GM23338 (cell line): ENCODE results near the gene TRHDE. TPM values are rescaled to one million over a fixed set of nuclear protein-coding genes. Genes with fewer than 3 reads are reported as not detected.

Source experiments
- ATAC-seq: fragments of 200-7000 bp; cut with Tn5 transposase; 3 replicates; pipeline ENCODE4 v1.9.1; 2020
- DNase-seq: peaks from one replicate; pipeline ENCODE4 v3.0.0-alpha.2; 2015; ENCODE audit warnings: low spot score
- H2AFZ ChIP-seq: fragments of 200-600 bp; sonication (generic); 2 replicates; pipeline ENCODE4 v1.8.0; 2016; ENCODE audit warnings: antibody characterized with exemption, mild to moderate bottlenecking, moderate library complexity
- H3F3A ChIP-seq: fragments of 200-600 bp; sonication (generic); replicated peaks from 2 replicates; pipeline ENCODE4 v1.8.0; 2017; ENCODE audit warnings: antibody characterized with exemption, mixed run types, low read depth
- H3K27ac ChIP-seq: fragments of 200-600 bp; sonication (generic); 2 replicates; pipeline ENCODE4 v1.6.1; 2016; ENCODE audit warnings: low read depth
- H3K27me3 ChIP-seq: fragments of 200-600 bp; sonication (generic); 2 replicates; pipeline ENCODE4 v1.8.0; 2016; ENCODE audit warnings: mild to moderate bottlenecking, mixed run types, moderate library complexity; ENCODE audit not compliant: insufficient read depth
- H3K36me3 ChIP-seq: fragments of 200-600 bp; sonication (generic); 2 replicates; pipeline ENCODE4 v1.8.0; 2016; ENCODE audit warnings: mild to moderate bottlenecking; ENCODE audit not compliant: insufficient read depth
- H3K4me1 ChIP-seq: fragments of 200-600 bp; sonication (generic); 2 replicates; pipeline ENCODE4 v1.8.0; 2016; ENCODE audit warnings: mild to moderate bottlenecking, moderate library complexity; ENCODE audit not compliant: insufficient read depth
- H3K4me2 ChIP-seq: fragments of 200-600 bp; sonication (generic); 2 replicates; pipeline ENCODE4 v1.7.1; 2017; ENCODE audit warnings: mixed run types
- H3K4me3 ChIP-seq: fragments of 200-600 bp; sonication (generic); 2 replicates; pipeline ENCODE4 v1.6.1; 2016; ENCODE audit warnings: mixed run types
- H3K79me2 ChIP-seq: fragments of 200-600 bp; sonication (generic); replicated peaks from 2 replicates; pipeline ENCODE4 v1.8.0; 2017; ENCODE audit warnings: mild to moderate bottlenecking; ENCODE audit not compliant: insufficient read depth
- H3K9me2 ChIP-seq: fragments of 200-600 bp; sonication (generic); 2 replicates; pipeline ENCODE4 v1.8.0; 2017; ENCODE audit not compliant: insufficient read depth
- H4K20me1 ChIP-seq: fragments of 200-600 bp; sonication (generic); replicated peaks from 2 replicates; pipeline ENCODE4 v1.8.0; 2017; ENCODE audit warnings: mild to moderate bottlenecking; ENCODE audit not compliant: insufficient read depth
- H3K27ac Mint-ChIP-seq: 2 replicates; pipeline ENCODE4 v1.8.0; 2020; ENCODE audit warnings: inconsistent platforms, mild to moderate bottlenecking, moderate library complexity, mixed read lengths
- H3K27me3 Mint-ChIP-seq: 3 replicates; pipeline ENCODE4 v1.8.0; 2022; ENCODE audit warnings: low read depth, mild to moderate bottlenecking, moderate library complexity, mixed read lengths, inconsistent platforms; ENCODE audit not compliant: insufficient read depth, poor library complexity
- H3K36me3 Mint-ChIP-seq: 3 replicates; pipeline ENCODE4 v1.8.0; 2021; ENCODE audit warnings: low read depth, mild to moderate bottlenecking, inconsistent platforms, moderate library complexity, mixed read lengths
- H3K4me1 Mint-ChIP-seq: 3 replicates; pipeline ENCODE4 v1.8.0; 2020; ENCODE audit warnings: mild to moderate bottlenecking, inconsistent platforms, mixed read lengths
- H3K4me3 Mint-ChIP-seq: 3 replicates; pipeline ENCODE4 v1.8.0; 2021; ENCODE audit warnings: moderate library complexity, mild to moderate bottlenecking, inconsistent platforms, mixed read lengths
- H3K9me3 Mint-ChIP-seq: 3 replicates; pipeline ENCODE4 v1.8.0; 2020; ENCODE audit warnings: moderate library complexity, mild to moderate bottlenecking, inconsistent platforms, mixed read lengths
- CREB1 ChIP-seq: fragments of 250-450 bp; sonication (Bioruptor Pico); IDR thresholded peaks from 2 replicates; pipeline ENCODE4 v1.5.0; 2020; ENCODE audit warnings: low read depth, mild to moderate bottlenecking, moderate library complexity
- EZH2 ChIP-seq: fragments of 200-600 bp; sonication (generic); IDR thresholded peaks from one replicate; pipeline ENCODE4 v1.8.0; 2017; ENCODE audit warnings: antibody characterized with exemption, mild to moderate bottlenecking, low read depth; ENCODE audit not compliant: unreplicated experiment
- POLR2AphosphoS5 ChIP-seq: IDR thresholded peaks from 2 replicates; pipeline ENCODE4 v1.6.1; 2016; ENCODE audit warnings: antibody characterized with exemption, low read depth
- STAT1 ChIP-seq: IDR thresholded peaks from one replicate; pipeline ENCODE4 v1.6.1; 2016; ENCODE audit warnings: antibody characterized with exemption; ENCODE audit not compliant: unreplicated experiment
- ZNF114 ChIP-seq: fragments of 250-450 bp; sonication (Bioruptor Pico); IDR thresholded peaks from 2 replicates; pipeline ENCODE4 v1.5.0; 2020; ENCODE audit warnings: mild to moderate bottlenecking, moderate library complexity
- ZNF331 ChIP-seq: fragments of 250-450 bp; sonication (Bioruptor Pico); IDR thresholded peaks from 2 replicates; pipeline ENCODE4 v1.5.0; 2020; ENCODE audit warnings: low read depth, mild to moderate bottlenecking, moderate library complexity
- polyA plus RNA-seq: library from polyadenylated mRNA; unstranded; fragments of >200 nt; fragmentation: Nextera tagmentation; extraction: Ambion mirVana; gene quantifications from 2 replicates; pipeline ENCODE4 v1.2.1, GENCODE V29; 2016
- total RNA-seq: library from RNA; depleted of rRNA; stranded (reverse); fragments of >200 nt; shearing (Covaris generic); gene quantifications from 2 replicates; pipeline ENCODE4 v1.2.3, GENCODE V29; 2014
- TF ChIP-seq, protein P1 (sequence below): IDR thresholded peaks from 2 replicates; pipeline ENCODE4 v1.6.1; 2016; ENCODE audit warnings: antibody characterized with exemption
- TF ChIP-seq, protein P2 (sequence below), 2 experiments: fragments of 200-600 bp in 1 of 2; sonication (generic) in 1 of 2; conservative IDR thresholded peaks; 2 replicates each; pipeline versions ENCODE4 v1.5.1 to v1.6.1; 2016 to 2017; ENCODE audit warnings: antibody characterized with exemption in 2 of 2, low read depth in 2 of 2, mild to moderate bottlenecking in 2 of 2, moderate library complexity in 1 of 2
- TF ChIP-seq, protein P3 (sequence below): fragments of 250-450 bp; sonication (Bioruptor Pico); IDR thresholded peaks from 2 replicates; pipeline ENCODE4 v1.5.0; 2020; ENCODE audit warnings: mild to moderate bottlenecking, moderate library complexity

The TRHDE gene
- total and polyA plus RNA-seq, 2 experiments from 2014 or later = 1.3 to 7.7 TPM

DNA sequence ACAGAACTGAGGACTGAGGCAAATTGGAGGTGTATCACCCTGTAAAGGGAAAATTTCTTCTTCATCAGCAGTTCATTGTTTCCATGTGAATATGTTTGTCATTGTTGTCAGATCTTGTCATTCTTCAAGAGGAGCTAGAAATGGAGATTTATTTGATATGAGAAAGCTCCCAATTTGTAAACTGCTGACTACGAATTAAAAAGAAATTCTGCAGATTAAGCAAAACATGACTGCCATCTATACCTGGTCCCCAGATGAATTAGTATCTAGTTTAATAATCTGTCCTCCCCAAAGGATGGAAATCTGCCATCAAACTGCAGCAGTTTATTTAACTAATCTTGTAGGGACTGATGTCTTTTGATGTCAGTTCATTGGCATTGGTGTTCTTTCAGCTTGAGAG, 162.8 kb downstream of the TRHDE start:
- TF ChIP-seq EZH2 (no peak), POLR2AphosphoS5 (no peak), STAT1 (no peak), ZNF331 (CRISPR knock-in tag) (no peak), CREB1 (CRISPR knock-in tag) (no peak)
- TF ChIP-seq, protein P1, sequence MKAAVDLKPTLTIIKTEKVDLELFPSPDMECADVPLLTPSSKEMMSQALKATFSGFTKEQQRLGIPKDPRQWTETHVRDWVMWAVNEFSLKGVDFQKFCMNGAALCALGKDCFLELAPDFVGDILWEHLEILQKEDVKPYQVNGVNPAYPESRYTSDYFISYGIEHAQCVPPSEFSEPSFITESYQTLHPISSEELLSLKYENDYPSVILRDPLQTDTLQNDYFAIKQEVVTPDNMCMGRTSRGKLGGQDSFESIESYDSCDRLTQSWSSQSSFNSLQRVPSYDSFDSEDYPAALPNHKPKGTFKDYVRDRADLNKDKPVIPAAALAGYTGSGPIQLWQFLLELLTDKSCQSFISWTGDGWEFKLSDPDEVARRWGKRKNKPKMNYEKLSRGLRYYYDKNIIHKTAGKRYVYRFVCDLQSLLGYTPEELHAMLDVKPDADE = no peak
- TF ChIP-seq, protein P2, sequence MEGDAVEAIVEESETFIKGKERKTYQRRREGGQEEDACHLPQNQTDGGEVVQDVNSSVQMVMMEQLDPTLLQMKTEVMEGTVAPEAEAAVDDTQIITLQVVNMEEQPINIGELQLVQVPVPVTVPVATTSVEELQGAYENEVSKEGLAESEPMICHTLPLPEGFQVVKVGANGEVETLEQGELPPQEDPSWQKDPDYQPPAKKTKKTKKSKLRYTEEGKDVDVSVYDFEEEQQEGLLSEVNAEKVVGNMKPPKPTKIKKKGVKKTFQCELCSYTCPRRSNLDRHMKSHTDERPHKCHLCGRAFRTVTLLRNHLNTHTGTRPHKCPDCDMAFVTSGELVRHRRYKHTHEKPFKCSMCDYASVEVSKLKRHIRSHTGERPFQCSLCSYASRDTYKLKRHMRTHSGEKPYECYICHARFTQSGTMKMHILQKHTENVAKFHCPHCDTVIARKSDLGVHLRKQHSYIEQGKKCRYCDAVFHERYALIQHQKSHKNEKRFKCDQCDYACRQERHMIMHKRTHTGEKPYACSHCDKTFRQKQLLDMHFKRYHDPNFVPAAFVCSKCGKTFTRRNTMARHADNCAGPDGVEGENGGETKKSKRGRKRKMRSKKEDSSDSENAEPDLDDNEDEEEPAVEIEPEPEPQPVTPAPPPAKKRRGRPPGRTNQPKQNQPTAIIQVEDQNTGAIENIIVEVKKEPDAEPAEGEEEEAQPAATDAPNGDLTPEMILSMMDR (conservative IDR thresholded peaks at IDR 0.05; ENCODE audit: low read depth in 2 of 2) = no peak
- ATAC-seq (no peak), DNase-seq (no peak)
- Mint-ChIP-seq H3K9me3 (peaks cover 10% of the 10 kb centered on the region; the same call in 2 of the 3 replicates), H3K27ac (no peak overlapping the region), H3K36me3 (peaks cover 5% of the 10 kb centered on the region; the same call in 2 of the 3 replicates), H3K4me3 (no peak overlapping the region), H3K4me1 (no peaks in the 10 kb centered on the region; the same call in none of the 3 replicates), H3K27me3 (no peaks in the 10 kb centered on the region)
- no peaks in the 10 kb centered on the region for H3K36me3 ChIP-seq
- H3K4me2 ChIP-seq = no peak overlapping the region
- H3K4me3 ChIP-seq = no peak overlapping the region
- H3K27me3 ChIP-seq = no peaks in the 10 kb centered on the region
- no peaks in the 10 kb centered on the region for H3F3A ChIP-seq
- no peaks in the 10 kb centered on the region for H4K20me1 ChIP-seq
- no peak overlapping the region for H2AFZ ChIP-seq
- no peaks in the 10 kb centered on the region for H3K9me2 ChIP-seq
- no peak overlapping the region for H3K27ac ChIP-seq
- H3K4me1 ChIP-seq = peaks cover 5% of the 10 kb centered on the region; the same call in 1 of the 2 replicates
- no peaks in the 10 kb centered on the region for H3K79me2 ChIP-seq

DNA sequence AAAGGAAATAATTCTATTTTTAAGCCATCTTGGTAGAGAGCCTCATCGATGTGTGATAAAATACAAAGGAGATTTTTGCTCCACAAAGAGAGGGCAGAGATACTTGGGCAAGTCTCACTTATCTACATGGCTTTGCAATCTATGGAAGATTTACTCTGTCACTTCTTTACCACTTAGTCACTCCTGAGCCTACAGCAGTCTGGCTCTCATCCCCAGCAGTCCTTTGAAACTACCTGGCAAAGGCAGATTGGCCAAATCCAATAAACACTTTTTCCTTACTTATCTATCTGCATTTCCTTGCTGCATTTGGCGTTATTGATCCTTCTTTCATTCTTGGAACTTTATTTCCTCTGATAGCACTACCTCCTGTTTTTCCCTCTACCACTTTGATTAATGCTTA, 170.0 kb downstream of the TRHDE start:
- DNase-seq (no peak), ATAC-seq (no peak)
- peak overlapping the region; percentile 46; the same call in 1 of the 2 replicates for H3K27ac Mint-ChIP-seq
- peaks cover 26% of the 10 kb centered on the region; the same call in 2 of the 3 replicates for H3K36me3 Mint-ChIP-seq
- H3K4me1 Mint-ChIP-seq = peaks cover 34% of the 10 kb centered on the region
- Histone ChIP-seq H3K4me2 (no peak overlapping the region), H4K20me1 (no peaks in the 10 kb centered on the region), H3K4me3 (no peak overlapping the region), H3K4me1 (peaks cover 46% of the 10 kb centered on the region), H3K79me2 (no peaks in the 10 kb centered on the region), H3K27ac (no peak overlapping the region), H3F3A (no peaks in the 10 kb centered on the region), H3K9me2 (no peaks in the 10 kb centered on the region), H3K27me3 (no peaks in the 10 kb centered on the region), H3K36me3 (no peaks in the 10 kb centered on the region), H2AFZ (no peak overlapping the region)
- H3K4me3 Mint-ChIP-seq = no peak overlapping the region
- H3K27me3 Mint-ChIP-seq = no peaks in the 10 kb centered on the region
- H3K9me3 Mint-ChIP-seq = peaks cover 18% of the 10 kb centered on the region; the same call in 2 of the 3 replicates
- TF ChIP-seq POLR2AphosphoS5 = no peak
- no peak for TF ChIP-seq EZH2
- TF ChIP-seq ZNF114 (CRISPR knock-in tag) = no peak
- TF ChIP-seq, protein P3, sequence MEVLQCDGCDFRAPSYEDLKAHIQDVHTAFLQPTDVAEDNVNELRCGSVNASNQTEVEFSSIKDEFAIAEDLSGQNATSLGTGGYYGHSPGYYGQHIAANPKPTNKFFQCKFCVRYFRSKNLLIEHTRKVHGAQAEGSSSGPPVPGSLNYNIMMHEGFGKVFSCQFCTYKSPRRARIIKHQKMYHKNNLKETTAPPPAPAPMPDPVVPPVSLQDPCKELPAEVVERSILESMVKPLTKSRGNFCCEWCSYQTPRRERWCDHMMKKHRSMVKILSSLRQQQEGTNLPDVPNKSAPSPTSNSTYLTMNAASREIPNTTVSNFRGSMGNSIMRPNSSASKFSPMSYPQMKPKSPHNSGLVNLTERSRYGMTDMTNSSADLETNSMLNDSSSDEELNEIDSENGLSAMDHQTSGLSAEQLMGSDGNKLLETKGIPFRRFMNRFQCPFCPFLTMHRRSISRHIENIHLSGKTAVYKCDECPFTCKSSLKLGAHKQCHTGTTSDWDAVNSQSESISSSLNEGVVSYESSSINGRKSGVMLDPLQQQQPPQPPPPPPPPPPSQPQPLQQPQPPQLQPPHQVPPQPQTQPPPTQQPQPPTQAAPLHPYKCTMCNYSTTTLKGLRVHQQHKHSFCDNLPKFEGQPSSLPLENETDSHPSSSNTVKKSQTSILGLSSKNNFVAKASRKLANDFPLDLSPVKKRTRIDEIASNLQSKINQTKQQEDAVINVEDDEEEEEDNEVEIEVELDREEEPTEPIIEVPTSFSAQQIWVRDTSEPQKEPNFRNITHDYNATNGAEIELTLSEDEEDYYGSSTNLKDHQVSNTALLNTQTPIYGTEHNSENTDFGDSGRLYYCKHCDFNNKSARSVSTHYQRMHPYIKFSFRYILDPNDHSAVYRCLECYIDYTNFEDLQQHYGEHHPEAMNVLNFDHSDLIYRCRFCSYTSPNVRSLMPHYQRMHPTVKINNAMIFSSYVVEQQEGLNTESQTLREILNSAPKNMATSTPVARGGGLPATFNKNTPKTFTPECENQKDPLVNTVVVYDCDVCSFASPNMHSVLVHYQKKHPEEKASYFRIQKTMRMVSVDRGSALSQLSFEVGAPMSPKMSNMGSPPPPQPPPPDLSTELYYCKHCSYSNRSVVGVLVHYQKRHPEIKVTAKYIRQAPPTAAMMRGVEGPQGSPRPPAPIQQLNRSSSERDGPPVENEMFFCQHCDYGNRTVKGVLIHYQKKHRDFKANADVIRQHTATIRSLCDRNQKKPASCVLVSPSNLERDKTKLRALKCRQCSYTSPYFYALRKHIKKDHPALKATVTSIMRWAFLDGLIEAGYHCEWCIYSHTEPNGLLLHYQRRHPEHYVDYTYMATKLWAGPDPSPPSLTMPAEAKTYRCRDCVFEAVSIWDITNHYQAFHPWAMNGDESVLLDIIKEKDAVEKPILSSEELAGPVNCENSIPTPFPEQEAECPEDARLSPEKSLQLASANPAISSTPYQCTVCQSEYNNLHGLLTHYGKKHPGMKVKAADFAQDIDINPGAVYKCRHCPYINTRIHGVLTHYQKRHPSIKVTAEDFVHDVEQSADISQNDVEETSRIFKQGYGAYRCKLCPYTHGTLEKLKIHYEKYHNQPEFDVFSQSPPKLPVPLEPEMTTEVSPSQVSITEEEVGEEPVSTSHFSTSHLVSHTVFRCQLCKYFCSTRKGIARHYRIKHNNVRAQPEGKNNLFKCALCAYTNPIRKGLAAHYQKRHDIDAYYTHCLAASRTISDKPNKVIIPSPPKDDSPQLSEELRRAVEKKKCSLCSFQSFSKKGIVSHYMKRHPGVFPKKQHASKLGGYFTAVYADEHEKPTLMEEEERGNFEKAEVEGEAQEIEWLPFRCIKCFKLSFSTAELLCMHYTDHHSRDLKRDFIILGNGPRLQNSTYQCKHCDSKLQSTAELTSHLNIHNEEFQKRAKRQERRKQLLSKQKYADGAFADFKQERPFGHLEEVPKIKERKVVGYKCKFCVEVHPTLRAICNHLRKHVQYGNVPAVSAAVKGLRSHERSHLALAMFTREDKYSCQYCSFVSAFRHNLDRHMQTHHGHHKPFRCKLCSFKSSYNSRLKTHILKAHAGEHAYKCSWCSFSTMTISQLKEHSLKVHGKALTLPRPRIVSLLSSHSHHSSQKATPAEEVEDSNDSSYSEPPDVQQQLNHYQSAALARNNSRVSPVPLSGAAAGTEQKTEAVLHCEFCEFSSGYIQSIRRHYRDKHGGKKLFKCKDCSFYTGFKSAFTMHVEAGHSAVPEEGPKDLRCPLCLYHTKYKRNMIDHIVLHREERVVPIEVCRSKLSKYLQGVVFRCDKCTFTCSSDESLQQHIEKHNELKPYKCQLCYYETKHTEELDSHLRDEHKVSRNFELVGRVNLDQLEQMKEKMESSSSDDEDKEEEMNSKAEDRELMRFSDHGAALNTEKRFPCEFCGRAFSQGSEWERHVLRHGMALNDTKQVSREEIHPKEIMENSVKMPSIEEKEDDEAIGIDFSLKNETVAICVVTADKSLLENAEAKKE (CRISPR knock-in tag) = no peak
- no peak for TF ChIP-seq ZNF331 (CRISPR knock-in tag)
- TF ChIP-seq, protein P1 = no peak
